Activated naive CD4-positive, alpha-beta T cell (primary cell): ENCODE measurements around the gene SLC48A1.

Experiments used
- DNase-seq, 4 experiments: peaks; one replicate each; lab custom pipeline; 2025; lab: John Stamatoyannopoulos, UW

Gene SLC48A1

DNA sequence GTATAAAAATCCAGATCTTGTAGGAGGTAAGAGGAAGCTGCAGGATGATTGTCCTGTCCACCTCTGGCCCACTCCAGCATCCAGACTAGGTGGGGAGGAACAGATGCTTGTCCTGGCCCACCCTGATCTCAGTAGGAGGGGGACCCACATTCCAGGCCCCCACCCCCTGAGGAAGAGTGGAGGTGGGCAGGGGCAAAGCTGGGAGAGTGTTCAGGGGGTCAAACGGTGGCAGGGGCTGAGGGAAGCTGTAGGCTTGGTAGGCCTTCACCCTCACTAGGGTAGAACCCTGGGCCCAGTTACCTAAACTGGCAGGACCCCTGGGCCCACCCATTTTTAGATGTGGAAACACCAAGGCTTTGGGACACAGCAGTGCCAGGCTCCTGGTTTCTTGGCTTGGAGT is 4.1 kb downstream of the SLC48A1 start:
- DNase-seq, result no peak

DNA sequence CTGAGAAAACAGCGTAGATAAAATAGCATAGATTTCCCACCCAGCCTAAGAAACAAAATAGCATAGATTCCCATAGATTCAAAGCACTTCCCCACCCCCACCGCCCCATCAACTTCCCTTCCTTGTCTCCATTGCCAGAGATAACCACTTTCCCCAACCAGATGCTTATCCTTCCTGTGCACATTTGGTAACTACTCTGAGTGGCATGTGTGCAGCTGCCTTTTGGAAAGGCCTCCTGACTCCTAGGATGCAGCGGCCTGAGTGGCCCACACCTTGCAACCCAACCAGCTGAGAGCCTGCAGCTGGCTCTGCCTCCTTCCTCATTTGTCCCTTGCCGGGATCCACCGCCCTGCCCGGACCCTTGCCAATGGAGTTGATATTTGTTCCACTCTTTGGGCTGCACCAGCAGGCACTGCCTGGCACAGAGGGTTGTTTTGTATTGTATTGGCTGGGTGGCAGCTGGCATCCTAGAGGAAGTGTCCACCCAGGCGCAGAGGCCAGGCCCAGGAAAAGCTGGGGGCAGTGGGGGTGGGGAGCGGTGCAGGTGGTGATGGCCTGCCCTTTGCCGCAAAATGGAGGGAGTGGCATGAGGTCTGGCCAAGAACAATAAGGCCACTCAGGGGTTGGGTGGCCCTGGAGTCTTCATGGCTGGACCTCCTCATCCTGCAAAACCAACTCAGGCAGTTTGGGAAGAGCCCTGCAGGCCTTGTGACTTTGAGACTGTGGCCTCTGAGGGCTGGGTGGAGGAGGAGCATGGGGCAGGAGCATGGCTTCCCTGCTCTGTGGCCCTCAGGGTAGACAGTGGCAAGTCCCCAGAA is 4.9 kb downstream of the SLC48A1 start:
- DNase-seq, result no peak

DNA sequence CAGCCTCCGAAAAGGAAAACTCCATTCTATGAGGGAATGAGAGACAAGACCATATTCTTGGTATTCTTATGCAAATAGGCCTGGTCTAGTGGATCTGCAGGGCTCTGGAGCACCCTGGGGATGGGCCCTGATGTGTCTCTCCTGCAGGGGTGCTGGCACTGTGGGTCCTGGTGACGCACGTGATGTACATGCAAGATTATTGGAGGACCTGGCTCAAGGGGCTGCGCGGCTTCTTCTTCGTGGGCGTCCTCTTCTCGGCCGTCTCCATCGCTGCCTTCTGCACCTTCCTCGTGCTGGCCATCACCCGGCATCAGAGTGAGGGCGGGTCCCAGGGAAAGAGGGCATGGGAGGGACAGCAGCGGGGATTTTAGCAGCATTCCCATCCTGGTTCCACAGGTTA is 5.8 kb downstream of the SLC48A1 start:
- no peak for DNase-seq

DNA sequence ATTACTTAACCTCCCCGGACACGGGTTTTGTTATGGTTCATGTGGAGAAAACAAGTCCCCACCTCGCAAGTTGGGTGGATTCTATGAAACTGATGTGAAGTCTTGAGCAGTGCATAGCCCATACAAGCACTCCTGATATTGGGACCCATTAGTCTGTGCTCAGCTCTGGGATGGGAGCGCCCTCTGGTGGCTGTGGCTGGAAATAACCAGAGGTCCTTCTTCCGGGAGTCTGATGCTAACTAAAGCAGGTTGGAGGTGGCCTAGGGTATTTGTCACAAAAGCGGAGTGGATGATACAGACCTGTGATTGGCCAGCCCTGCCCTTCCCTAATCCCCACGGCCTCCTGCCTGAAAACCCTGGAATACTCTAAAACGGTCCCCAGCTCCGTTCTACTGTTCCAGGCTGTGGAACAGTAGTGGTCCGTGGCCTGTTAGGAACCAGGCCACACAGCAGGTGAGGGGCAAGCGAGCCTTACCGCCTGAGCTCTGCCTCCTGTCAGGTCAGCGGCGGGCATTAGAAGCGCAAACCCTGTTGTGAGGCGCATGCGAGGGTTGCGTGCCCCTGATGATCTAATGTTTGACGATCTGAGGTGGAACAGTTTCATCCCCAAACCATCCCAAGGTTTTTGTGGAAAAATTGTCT is 6.4 kb downstream of the SLC48A1 start:
- DNase-seq, result peak; percentile 91 to 95 (median 92)

DNA sequence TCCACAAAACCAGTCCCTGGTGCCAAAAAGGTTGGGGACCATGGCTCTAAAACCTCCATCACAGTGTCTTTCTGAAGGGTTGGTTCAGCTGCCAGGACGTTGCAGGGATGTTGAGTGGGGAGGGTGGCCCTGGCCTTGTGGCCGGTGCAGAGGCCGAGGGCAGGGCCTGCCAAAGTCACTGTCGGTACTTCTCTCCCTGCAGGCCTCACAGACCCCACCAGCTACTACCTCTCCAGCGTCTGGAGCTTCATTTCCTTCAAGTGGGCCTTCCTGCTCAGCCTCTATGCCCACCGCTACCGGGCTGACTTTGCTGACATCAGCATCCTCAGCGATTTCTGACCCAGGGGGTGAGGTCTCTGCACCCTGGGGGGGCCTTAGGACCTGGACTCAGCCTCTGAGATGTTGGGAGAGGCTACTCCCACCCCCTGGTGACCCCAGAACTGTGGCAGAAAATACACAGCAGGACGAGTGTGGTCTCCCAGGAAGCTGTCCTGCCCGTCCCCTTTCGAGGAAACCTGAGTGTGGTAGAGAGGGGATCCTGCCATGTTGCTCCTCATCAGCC is 7.0 kb downstream of the SLC48A1 start:
- DNase-seq, result no peak

DNA sequence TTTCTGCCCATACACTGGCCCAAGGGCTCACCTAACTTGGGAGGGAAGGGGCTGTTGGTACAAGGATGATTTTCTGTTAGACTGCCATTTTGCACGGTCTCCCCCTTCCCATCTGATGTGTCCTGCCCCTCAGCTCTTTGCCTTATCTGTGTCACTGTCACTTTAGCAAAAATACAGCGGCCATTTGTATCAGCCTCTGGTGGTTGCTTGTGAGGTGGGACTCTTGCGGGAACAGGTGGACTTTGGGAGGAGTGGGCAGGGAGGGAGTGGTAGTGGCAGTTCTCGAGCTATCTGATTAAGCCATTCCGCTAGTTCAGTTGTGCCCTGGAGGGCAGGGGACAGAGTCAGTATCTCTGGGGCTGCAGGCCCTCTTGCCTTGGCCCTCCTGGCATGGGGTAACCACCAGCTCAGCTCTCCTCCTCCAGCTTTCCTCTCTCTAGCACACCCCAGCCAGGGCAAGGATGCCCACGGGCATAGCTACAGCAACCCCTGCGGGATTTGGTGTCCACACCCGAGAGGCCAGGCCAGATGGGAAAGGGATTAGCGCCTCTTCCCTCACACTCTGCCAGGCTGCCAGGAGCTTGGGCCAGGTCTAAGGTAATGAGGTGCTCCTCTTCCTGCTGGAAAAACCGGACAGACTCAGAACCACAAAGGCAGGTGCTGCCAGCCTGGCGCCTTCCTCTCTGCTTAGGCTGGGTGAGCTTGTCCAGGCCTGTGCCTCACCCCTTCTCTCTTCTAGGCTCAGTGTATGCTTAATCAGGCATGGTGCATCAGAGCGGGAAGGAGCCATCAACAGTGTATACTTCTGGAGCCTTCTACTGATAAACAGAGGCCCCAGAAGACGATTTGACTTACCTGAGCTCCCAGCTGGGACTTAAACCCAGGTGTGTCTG is 8.7 kb downstream of the SLC48A1 start:
- DNase-seq, result no peak

DNA sequence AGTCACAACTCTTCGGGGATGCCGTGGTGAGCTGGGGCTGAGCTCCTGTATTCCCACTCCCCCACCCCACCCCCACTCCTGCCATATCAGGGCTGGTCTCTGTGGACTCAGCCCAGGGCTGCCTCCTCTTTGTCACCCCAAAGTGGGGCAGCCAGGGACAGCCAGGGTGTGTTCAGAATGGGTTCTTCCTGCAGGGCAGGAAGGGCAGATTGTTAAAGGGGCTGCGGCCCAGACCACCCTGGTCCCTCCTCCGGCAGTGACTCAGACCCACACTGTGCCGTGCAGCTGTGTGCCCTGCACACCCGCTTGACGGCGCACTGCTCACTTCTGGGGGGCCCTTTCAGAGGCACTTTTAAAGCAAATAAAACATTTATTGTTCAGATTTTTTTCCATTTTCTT is 9.3 kb downstream of the SLC48A1 start:
- DNase-seq, result no peak

DNA sequence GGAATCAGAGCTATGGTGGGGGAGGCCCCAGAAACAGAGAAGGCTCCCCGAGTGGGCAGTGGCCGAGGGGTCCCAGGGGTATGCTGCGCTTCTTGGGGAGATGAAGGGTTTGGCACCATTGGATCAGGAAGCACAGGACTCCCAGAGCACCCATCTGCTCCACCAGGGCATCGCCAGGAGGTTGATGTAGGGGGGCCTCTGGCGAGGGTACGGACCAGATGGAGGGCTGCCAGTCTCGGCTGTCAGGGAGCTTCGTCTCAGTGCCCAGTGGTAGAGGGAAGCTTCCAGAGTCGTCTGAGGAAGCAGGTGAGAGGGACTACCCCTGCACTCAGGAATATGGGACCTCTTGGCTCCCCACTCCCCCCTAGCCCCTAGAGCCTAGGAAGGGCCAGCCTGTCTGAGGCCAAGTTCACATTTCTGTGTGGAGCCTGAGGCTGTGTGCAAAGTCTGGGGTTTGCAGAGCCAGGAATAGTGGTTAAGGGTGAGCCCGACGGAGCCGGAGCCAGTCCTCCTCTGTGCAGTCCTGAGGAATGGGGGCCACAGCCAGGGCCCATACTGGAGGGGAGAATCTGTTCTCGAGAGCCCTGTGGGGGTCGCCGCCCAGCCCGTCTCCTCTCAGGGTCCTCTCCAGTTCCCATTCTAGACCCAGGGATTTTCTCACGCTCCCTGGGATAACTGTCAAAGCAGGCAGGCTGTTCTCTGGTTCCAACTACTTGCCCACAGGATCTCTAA is 10.2 kb downstream of the SLC48A1 start:
- no peak for DNase-seq

DNA sequence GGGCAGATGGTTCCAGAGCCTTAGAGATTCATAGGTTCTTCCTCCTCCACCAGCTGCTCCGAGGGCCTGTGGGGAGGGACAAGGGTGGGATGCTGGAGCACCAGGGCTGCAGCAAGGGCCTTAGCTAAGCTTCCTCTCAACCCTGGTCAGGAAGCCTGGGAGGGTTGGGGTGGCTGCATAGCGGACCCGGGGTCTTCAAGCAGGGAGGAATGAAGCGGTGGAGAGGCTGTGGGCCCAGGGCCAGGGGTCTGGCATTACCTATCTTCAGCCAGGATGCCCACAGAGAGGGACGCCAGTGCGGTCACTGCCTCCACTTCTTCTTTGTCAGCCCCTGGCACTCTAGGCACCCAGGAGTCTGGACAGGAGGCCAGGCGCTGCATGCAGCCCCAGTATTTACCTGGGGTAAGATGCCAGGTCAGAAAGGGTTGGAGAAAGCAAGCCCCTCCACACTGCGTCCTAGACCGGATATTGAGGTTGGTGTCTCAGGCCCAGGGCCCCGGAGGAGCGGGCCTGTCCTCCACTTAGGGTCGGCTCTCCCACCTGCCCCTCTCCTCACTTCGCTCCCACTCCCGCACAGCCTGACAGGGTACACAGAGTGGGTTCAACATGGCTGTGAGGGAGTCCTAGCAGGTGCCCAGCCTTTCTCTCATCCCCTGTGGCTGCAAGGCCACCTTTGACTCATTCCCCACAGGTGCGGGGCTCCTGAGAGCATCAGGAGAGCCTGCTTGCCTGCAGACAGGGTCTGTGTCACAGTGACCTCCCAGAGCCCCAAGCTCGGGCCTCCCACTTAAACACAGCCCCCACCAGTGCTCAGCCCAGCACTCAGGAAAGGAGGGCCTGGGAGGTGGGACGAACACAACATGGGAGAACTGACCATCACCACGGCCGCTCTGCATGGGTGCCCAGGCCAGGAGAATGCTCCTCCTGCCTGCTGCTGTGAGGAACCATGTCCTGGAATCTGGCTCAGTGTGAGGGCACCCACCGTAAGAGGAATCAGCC is 11.1 kb downstream of the SLC48A1 start:
- DNase-seq, result no peak

DNA sequence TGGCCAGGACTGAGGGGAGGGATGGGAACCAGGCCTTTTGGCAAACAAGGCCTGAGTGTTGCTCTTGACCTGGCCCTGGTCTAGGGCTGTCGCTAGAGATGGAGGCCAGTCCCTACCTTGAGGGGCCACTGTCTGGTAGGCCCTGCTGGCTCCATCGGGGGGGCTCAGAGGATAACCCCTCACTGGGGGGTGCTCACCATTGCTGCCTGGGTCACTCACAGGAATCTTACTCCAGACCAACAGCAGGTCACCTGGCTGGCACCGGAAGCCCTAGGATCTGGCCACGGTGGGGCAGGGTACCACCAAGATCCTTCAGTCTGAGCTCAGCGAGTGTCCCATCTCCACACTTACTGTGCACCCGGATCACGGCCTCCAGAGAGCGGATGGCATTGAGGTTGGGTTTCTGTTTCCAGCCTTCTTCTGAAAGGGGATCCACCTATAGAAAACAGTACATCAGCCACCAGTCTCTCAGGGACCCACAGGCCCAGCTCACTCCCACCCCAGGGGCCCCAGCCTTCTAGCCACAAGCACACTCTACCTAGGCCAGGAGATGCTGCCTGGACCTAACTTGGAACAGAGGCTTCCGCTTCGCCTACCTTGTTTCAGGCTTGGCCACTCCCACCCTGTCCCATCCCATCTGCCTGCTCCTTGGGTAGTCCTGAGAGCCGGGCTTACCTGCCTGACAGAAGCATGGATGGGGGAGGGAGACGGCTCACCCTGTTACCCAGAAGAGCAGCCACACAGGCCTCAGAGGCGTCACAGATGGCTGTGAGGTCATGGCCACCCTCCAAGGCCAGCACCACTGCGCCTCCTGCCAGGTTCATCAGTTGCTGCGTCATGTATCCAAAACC is 12.2 kb downstream of the SLC48A1 start:
- DNase-seq, result no peak

DNA sequence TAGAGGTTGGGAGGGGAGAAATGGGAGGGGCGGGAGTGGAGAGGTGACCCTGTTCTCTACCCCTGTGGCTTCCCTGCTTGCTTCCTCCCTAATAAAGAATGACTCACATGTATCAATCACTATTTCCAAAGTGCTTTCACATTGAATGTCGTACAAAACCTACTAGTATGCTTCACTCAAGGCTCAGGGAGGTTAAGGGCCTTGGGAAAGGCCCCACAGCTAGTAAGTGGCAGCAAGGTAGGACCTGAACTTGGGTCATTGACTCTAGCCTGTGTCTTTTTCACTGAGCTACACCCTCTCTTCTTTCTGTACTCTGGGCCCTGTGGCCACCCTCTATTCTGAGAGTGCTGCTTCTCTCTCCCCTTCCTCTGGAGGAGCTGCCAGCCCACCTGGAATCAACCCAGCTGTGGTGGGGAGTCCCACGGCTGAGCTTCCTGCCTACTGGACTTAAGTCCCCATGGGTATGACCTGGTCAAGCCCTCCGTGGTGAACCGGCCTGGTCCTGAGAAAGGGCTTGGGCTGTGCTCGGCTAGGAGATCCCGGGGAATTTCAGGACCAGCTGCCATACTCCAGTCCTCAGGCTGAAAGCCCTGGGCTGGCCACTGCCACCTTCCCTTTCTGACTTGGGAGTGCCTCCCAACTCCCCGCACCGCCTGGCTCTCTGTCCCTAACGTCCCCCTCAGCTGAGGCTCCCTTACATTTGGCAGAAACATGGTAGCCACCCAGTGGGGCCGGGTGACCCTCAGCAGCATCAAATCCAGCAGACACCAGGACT is 13.0 kb downstream of the SLC48A1 start:
- DNase-seq, result no peak

DNA sequence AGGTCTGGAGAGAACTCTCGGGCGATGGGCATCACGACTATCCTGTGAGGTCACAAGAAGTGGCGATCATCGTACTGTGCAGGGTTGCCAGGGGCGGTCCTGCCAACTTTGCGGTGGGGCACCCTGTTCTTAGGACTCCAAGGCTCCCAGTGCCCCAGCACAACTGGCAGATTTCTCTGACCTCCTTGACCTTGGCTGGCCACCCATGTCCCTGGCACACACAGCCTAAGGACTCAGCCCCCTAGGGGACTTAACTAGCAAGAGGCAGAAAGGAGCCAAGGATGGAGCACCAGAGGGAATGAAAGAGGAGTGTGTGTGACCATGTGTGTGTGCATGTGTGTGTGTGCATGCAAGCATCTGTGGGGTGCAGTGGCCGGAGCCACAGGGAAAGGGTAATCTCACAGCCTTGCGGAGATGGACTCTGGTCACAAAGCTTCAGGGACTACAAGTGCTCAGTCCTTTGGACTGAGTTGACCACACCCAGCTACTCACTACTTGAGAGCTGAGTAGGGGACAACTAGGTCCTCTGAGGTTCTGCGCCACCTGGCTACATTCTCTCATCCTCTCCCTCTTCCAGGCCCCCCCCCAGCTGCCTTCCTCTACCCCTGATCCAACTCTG is 13.7 kb downstream of the SLC48A1 start:
- DNase-seq, result no peak

DNA sequence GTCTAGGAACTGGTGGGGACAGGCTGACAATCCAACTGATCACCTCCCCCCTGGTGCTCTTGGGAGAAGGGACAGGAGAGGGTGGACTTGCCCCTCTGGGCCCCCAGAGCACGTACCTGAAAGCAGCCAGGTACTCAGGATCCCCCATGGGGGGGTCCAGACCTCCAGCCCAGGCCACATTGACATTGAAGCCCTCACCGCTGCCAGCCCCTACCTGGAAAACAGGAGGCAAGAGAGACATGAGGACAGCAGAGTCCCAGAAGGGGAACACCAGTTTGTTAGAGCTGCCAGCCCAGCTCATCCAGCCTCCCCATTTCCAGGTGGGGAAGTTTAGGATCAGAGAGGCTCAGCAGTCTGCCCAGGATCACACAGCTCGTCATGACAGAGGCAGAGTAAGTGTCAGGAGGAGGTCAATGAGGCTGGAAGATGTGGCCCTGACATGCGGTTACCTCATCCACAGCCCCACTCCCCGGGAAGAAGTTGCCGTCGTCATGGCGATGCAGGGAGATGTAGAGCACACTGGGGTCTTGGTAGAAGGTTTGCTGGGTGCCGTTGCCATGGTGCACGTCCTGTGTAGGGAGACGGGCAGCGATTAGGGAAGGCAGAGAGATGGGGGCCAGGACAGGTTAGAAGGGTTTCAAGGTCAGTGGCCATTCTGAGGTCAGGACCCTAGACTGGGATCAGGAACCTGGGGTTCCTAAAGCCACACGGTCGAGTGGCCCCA is 14.7 kb downstream of the SLC48A1 start:
- no peak for DNase-seq

DNA sequence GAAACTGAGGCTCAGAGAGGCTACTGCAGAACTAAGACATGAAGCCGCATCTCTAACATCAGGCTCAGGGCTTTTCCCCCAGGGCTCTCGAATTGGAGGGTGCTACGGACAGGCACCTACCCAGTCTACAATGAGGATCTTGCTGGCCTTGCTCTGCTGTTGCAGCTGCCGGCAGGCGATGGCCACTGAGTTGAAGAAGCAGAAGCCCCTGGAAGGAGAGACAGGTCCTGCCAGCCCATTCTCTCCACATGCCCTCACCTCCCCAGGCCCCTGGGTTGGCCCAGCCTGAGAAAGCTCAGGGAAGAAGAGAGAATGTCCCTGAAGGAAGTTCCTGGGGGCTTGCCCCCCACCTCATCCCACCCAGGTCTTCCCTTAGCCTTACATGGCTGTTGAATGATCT is 16.1 kb downstream of the SLC48A1 start:
- DNase-seq, result no peak

DNA sequence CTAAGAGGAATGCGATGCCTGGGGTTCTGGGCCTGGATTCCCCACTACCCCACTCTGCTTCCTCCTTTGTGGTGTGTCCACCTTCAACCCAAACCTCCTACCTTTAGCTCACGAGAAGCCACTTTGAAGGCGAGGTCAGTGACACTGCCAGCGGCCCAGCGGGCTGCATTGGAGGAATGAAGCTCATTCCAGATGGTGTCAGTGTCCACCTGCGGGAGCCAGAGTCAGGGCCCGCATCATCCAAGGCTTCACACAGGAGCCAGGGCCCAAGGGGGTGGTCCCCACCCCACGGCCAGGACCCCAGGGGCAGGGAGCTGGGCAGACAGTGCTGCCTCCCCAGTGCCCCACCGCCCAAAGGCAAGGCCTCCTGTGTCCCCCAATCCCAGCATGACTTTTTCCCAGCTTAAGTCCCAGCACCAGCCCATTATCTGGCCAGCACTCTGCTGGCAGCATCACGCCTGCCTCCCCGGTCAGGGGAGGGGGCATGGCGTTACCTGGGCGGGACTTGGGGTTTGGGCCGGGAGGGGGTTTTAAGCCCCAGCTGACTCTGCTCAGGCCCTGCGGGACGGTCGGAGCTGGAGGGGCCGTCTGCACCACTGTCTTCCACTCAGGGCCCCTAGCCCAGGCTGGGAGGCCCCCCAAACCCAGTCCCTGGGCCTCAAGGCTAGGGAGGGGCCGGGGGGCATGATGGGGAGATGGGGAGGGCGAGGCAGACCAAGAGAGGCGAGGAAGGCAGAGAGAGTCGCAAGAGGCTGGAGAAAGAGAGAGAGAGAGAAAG is 16.9 kb downstream of the SLC48A1 start:
- no peak for DNase-seq

DNA sequence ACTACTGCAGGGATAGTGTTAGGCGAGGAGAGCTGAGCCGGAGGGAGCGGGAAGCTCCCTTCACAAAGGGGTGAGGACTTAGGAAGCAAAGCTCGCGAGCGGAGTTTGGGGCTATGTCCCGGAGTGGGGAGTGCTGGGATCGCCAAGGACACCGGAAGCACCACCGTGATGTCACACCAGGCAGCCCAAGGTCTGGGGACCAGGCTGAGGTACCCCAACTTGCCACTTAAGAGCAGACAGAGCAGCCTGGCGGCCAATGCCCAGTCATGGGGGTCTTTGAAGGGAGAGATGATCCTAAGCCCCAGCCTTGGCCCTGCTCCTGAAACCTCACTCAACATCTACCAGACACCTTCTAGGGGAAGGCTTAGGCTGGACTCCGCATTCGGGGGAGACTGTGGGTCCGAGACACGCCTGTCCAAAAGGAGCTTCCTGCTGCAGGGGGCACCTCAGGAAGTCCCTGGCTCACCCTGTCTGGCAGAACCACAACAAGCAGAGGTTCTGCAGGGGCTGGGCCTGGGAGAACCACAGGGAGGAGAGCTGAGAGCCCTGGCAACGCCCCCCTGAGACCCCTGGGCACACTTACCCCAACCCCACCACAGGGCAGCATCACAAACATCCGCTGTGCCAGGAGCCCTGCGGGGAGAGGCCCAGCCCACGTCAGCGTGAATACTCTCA is 17.8 kb downstream of the SLC48A1 start:
- DNase-seq, result no peak
